GM19372 (cell line): Measurements from ENCODE around the gene SPINK5.
"Not testable (repeated sequence)": the region's sequence is repeated elsewhere in the genome, so short reads cannot be mapped to it uniquely, and the experiment has no call there.

Experiments used
- ATAC-seq: cut with Tn5 transposase; IDR thresholded peaks from one replicate; pipeline ENCODE4 v1.9.1; 2021; ENCODE audit warnings: mild to moderate bottlenecking, low read depth, moderate library complexity; ENCODE audit not compliant: unreplicated experiment

SPINK5 gene

GRCh38 chr5:148063861-148064260, at the start of gene SPINK5:
SPINK5 (plus strand) TSS chr5:148063980; CDS start chr5:148064045, 65 bp downstream.
- ATAC-seq = no peak

GRCh38 chr5:148014276-148014675, 49.5 kb upstream of the SPINK5 start:
- ATAC-seq = no peak

- ATAC-seq = no peak
Observed at GRCh38 chr5:148020257-148020988, 43.4 kb upstream of the SPINK5 start.

GRCh38 chr5:148027505-148027904, 36.3 kb upstream of the SPINK5 start:
- no peak for ATAC-seq

- no peak for ATAC-seq
Observed at GRCh38 chr5:148029131-148029530, 34.6 kb upstream of the SPINK5 start.

GRCh38 chr5:148033134-148033533, 30.6 kb upstream of the SPINK5 start:
- no peak for ATAC-seq

GRCh38 chr5:148035676-148036075, 28.1 kb upstream of the SPINK5 start:
- ATAC-seq = no peak

- no peak for ATAC-seq
Observed at GRCh38 chr5:148042881-148043280, 20.9 kb upstream of the SPINK5 start.

- ATAC-seq = no peak
Observed at GRCh38 chr5:148043705-148044104, 20.1 kb upstream of the SPINK5 start.

GRCh38 chr5:148055160-148055559, 8.6 kb upstream of the SPINK5 start:
- ATAC-seq = not testable (repeated sequence)

- no peak for ATAC-seq
Observed at GRCh38 chr5:148060309-148060708, 3.5 kb upstream of the SPINK5 start.

GRCh38 chr5:148060881-148061280, 2.9 kb upstream of the SPINK5 start:
- ATAC-seq = no peak

GRCh38 chr5:148070621-148071020, 6.8 kb downstream of the SPINK5 start:
- no peak for ATAC-seq

GRCh38 chr5:148072207-148072606, 8.4 kb downstream of the SPINK5 start:
- no peak for ATAC-seq

GRCh38 chr5:148075529-148075928, 11.7 kb downstream of the SPINK5 start:
- no peak for ATAC-seq

- no peak for ATAC-seq
Observed at GRCh38 chr5:148083203-148083602, 19.4 kb downstream of the SPINK5 start.

GRCh38 chr5:148084269-148084668, 20.5 kb downstream of the SPINK5 start:
- no peak for ATAC-seq

- ATAC-seq = no peak
Observed at GRCh38 chr5:148085310-148085709, 21.5 kb downstream of the SPINK5 start.

- ATAC-seq = no peak
Observed at GRCh38 chr5:148085977-148086705, 22.4 kb downstream of the SPINK5 start.

- no peak for ATAC-seq
Observed at GRCh38 chr5:148090146-148090772, 26.5 kb downstream of the SPINK5 start.

- ATAC-seq = no peak
Observed at GRCh38 chr5:148090773-148091250, 27.0 kb downstream of the SPINK5 start.
